Activated CD8-positive, alpha-beta memory T cell treated with anti-CD3 and anti-CD28 coated beads for 24 hours (primary cell): ENCODE data around the gene COQ8B.

Experiments
- DNase-seq: peaks from one replicate; pipeline ENCODE4 v3.0.0-alpha.2; 2020

The COQ8B gene

DNA sequence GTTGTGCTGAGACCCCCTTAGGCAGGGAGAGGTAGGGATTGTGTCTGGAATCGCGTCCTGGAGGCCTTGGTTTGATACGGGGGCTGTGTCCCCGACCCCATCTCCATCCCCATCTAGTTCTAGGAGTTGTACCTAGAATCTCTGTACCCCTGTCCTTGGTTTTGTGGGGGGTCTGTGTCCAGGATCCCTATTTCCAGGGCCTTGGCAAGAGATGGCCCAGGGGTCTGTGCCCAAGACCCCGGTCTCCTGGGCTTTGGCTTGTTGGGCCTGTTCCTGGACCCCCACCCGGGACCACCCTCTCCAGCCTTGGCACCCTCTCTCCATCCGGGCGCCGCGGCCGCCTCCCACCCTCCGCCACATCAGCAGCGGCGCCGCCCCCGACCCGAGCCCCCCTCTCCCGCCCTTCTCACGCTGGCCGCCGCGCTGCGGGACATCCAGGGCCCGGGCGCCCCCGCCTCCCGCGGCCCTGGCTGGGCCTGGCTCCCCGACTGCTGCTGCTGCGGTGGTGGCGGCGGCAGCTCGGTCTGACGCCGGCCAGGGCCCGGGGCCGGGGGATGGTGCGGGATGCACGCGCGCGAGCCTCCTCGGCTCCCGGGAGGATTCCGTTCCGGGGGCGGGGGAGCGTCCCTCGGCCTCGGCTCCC is 26.5 kb downstream of the COQ8B start, which contains the start of gene NUMBL:
Gene NUMBL, minus strand, starts transcription at position 602 of the 643 bp plus-strand sequence. Its CDS starts 168 bp downstream, at position 434.
- no peak for DNase-seq

DNA sequence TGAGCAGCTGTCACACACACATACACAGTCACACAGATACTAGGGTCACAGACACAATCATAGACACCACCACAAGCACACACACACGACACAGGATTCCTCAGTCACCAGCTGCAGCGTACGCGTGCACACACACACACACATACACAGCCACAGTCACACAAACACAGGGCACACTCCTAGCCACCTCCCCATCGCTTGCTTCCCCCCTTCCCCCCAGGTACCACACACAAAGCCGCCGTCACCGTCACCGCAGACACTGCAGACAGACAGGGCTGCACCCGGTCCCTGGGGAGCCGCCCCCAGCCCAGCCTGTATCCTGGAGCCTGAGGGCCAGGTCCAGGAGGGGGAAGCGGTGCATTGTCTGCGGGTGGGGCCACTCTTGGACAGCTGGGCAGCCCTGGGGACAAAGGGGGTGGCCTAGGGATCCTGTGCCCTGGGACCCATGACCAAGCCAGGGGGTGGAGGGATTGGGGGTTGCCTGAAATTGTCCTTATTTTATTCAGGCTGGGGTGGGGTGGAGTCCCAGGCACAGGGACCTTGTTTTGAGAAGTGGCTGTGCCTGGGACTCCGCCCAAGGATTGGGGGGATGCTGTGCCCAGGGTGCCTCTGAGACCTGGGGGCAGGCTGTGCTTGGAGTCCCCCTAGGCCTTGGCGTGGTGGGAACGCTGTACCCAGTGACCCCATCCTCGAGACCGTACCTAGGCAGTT is 27.2 kb downstream of the COQ8B start:
- no peak for DNase-seq

- DNase-seq, result no peak
Measured at GRCh38 chr19:40688987-40689338, 27.7 kb downstream of the COQ8B start.

DNA sequence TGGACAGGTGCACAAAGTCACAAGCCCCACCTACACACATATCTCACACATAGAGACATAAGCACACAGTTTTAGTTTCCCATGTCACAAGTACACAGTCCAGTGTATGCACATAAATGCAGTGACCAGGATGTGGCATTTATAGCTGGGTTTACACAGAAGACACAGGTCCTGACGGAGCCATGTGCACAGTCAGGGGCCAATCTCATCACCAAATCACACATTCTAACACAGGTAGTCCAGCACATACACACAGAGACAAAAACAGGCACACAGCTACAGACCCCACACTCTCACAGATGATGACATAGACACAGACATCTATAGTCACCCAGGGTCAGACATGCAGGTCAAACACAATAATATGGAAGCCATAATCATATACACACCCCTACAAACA is 28.4 kb downstream of the COQ8B start:
- no peak for DNase-seq

DNA sequence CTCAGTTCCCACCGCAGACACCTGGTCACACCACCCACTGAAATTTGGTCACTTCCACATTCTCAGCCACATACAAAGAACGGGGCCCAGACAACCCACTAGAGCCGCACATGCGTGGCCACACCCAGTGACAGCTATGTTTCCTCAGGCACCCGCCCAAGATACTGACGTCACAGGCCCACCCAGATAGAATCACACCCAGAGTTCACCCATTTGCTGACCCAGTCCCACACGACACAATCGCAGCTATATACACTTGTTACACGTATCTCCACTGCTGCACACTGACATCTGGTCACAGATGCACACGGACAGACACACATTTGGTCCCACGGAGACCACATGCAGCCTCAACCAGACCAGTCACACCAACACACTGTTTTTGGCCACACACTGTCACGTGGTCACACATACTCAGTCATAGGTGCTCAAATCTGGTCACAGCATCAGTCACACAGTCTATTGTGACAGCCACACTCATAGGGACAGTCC is 29.1 kb downstream of the COQ8B start:
- no peak for DNase-seq

DNA sequence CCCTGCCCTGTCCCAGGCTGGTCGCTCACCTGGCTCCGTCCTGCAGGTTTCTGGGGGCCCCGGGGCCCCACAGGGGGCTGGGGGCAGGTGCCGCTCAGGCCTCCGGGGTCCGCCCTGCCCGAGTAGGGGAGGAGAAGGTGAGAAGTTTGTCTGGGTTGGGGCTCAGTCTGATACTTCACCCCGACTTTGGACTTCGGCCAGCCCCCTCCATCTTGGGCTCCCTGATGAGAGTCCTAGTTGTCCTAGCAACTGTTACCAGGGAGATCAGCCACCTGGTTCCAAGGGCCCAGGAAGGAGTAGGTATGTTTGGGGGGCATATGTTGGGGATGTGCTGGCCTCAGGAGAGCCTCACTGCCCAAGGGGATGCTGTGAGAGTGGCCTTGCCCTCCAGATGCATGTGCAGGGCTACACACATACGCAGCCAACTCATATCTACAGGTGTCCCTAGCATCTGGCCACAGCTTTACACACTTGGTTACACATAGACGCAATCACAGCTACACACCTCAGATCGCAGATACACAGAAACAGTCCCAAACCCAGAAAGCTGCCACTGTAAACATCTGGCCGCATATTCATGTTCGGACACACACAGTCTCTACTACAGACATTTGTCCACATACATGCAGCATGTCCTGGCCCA is 29.7 kb downstream of the COQ8B start:
- no peak for DNase-seq

DNA sequence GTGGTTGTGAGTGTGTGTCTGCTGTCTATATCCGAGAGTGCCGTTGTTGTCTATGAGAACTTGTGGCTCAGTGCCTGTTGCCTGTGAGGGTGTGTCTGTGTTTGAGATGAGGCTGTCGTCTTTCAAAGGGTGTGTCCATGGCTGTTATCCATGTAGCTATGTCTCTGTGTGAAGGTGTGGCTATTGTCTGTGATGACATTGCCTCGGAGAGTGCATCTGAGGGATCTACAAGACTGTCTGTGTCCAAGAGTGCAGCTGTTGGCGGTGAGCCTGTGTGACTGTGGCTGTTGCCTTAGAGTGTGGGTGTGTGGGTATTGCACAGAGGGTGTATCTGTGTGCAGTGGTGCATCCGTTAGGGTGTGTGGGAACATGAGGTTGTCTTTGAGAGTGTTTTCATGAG is 31.1 kb downstream of the COQ8B start:
- no peak for DNase-seq

DNA sequence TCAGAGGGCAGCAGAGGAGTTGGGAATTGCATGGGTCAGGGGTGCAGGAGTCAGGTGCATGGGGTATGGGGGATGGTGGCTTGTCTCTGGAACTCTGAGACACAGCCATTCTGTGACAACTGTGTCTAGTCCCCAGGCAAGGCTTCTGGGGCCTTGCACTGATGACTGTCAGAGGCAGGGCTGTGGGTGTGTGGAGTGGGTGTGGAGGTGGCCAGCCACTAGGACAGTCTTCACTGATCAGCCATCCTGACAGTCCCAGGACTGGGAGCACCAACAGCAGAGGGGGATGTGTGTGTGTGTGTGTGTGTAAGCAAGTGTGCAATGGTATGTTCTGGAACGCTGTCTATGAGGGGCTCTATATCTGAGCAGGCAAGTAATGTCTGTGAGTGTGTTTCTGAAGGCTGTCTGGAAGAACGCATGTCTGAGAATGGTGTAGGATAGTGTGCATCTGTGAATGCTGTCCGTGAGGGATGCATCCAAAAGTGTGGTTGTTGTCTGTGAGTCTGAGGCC is 31.6 kb downstream of the COQ8B start:
- no peak for DNase-seq

DNA sequence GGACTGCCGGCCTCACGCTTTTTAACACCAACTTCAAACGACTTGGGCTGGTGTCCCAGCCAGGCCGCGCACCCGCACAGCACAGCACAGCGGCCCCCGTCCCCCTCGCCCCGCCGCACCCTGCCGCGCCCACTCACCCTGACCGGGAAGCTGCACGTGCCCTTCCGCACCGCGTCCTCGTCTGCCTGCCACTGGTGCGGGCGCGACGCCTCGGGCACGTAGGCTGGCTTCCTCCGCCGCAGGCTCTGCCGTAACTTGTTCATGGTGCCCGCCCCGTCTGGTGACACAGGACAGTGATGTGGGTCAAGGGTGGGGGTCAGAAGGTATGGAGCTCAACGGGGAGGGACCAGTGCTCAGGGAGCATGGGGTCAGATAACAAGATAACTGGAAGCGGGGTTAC is 32.4 kb downstream of the COQ8B start:
- no peak for DNase-seq

- DNase-seq, result no peak
Measured at GRCh38 chr19:40683437-40683836, 33.2 kb downstream of the COQ8B start.

DNA sequence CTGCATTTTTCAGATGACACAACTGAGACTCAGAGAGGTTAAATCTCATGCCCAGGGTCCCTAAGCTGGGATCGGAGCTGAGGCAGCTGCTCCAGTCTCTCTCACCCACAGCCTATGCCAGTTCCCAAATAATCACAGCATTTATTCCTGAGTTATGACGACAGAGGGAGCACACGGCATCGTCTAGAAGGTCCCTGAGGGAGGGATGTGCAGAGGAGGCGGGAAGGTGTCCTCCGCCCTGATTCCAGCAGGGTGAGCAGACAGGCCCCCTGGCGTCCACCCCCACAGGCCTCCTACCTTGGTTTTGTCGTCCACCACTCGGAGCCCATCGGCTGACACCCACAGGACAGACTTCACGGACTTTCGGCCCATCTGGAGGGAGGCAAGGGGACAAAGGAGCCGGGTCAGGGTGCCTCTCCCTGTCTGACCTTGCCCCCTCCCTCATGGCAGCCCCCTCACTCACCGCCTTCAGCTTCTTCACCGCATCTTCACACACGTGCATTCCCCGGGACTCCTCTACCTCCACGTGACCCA is 34.2 kb downstream of the COQ8B start:
- DNase-seq, result no peak

DNA sequence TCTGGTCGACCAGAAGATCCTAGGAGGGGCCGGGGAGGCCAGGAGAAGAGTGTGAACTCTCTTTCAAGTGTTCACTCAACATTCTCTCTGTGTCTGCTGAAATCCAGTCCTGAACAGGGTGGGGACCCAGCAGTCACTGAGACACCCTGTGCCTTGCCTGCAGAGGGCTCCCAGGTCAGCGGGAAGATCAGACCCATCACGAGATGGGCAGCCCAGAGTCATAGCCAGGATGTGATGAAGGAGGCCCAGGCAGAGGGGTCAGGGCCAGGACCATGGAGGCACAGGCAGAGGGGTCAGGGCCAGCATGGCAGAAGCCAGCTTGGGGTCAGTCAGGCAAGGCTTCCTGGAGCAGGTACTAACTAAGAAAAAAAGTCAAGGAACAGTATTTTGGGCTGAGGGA is 35.6 kb downstream of the COQ8B start:
- DNase-seq, result no peak

DNA sequence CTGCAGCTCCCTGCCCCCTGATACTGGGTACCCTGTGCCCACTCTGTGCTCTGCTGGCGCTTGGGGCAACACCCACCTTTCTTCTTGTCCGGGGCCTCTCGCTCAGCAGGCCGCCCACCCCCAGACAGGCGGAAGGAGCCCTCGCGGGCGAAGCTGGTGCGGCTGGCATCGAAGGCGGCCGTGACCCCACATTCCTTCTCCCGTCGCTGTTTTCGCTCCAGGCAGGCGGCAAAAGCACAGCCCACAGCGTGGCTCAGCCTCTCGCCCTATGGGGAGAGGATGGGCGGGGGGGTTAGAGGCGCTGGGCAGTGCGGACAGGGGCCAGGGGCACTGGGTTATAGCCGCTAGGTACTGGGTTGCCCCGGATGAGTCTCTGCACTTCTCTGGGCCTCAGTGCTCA is 39.5 kb downstream of the COQ8B start:
- no peak for DNase-seq

GRCh38 chr19:40674291-40674690 is 42.4 kb downstream of the COQ8B start:
- DNase-seq, result no peak

- no peak for DNase-seq
Measured at GRCh38 chr19:40673397-40673796, 43.3 kb downstream of the COQ8B start.

DNA sequence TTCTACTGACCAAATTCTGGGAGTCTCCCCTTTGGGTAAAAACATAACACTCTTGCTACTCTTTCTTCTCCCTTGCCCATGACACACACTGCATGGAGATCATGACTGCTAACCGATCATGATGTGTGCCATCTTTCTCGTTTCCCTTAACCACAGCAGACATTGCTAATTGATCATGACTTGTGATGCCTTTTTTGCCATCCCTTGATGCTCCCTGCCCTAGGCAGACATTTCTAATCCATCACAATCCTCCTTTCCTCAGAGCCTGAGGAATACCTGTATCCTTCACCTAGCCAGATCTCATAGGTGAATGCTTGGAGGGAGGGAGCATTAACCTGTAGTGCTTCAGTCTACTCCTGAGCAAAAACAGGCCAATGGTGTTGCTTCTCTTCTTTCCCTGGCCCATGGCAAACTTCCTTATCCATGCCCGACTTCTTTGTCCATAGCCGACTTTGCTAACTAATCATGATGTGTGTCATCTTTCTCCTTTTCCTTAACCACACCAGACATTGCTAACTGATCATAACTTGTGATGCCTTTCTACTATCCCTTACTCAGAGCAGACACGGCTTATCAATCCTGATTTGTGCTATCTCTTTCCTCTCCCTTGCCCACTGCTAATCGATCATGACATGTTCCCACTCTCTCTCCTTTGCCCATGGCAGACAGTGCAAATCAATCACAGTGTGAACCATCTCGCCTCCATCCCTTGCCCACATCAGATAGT is 44.0 kb downstream of the COQ8B start:
- DNase-seq, result no peak

DNA sequence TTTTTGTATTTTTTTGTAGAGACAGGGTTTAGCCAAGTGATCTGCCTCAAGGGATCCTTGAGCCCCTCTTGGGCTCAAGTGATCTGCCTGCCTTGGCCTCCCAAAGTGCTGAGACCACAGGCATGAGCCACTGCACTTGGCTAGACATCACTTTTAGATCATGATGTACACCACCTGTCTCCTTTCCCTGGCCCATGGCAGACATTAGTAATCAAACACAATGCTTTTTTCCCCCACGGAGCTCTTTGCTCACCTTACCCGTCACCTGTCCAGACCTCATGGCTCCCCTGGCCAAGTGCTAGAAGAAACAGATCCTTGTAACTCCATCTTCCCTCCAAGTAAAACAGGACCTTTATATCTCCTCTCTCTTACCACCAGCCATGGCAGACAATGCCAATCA is 44.6 kb downstream of the COQ8B start:
- DNase-seq, result no peak

DNA sequence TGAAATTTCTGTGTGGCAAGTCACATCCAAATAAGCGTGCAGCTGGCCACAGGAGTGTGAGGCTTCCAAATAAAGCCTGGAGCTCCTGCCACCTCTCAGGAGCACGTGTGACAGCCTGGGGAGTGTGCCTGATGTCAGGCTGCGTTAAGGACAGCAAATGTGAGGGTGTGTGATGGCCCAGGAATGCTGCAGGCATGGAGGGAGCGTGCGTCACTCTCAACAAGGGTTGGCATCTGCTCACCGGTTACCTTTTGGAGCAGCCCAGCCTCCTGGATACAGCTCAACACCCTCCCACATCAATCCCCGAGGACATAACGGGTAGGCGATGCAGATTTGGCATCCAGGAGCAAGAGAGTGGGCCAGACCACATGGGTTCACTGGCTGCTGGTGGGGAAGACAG is 45.3 kb downstream of the COQ8B start:
- DNase-seq, result no peak

GRCh38 chr19:40668991-40669614 is 47.6 kb downstream of the COQ8B start:
- no peak for DNase-seq

DNA sequence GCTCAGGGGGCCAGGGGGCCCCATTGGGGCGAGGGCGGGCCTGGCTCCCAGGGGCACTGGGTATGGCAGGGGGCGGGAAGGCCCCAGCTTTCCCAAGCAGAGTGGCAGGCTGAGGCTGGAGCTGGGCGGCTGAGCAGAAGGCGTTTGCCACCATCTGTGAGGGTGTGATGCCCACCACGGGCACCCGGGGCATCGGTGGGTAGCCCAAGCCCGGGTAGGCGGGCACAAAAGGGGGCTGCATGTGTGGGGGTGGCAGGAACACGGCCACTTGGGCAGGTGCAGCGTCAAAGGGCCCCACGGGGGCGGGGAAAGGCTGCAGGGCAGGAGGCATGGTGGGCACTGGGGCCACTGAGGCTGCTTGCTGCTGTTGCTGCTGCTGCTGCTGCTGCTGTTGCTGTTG is 49.1 kb downstream of the COQ8B start:
- DNase-seq, result no peak

- DNase-seq, result no peak
Measured at GRCh38 chr19:40666803-40667438, 49.8 kb downstream of the COQ8B start.
